Loucy (cell line): ENCODE measurements around the gene CPNE9.

Experiments used
- H2AFZ ChIP-seq: fragments of 200-600 bp; sonication (generic); 2 replicates; pipeline ENCODE4 v1.6.0; 2016; ENCODE audit warnings: antibody characterized with exemption, mild to moderate bottlenecking, low read length, moderate library complexity
- H3F3A ChIP-seq: fragments of 200-600 bp; 2 replicates; pipeline ENCODE4 v1.6.0; 2016; ENCODE audit warnings: antibody characterized with exemption, low read depth, mild to moderate bottlenecking
- H3K27me3 ChIP-seq: fragments of 200-600 bp; sonication (generic); 2 replicates; pipeline ENCODE4 v1.6.1; 2014; ENCODE audit warnings: low read length, mild to moderate bottlenecking; ENCODE audit not compliant: insufficient read depth, poor library complexity, severe bottlenecking
- H3K36me3 ChIP-seq: fragments of 200-600 bp; sonication (generic); 2 replicates; pipeline ENCODE4 v1.6.1; 2016; ENCODE audit warnings: low read length; ENCODE audit not compliant: insufficient read depth
- H3K4me1 ChIP-seq: fragments of 200-600 bp; sonication (generic); 2 replicates; pipeline ENCODE4 v1.5.1; 2014; ENCODE audit warnings: low read length, mild to moderate bottlenecking; ENCODE audit not compliant: insufficient read depth, poor library complexity, severe bottlenecking
- H3K4me2 ChIP-seq: fragments of 200-600 bp; sonication (generic); 2 replicates; pipeline ENCODE4 v1.6.0; 2014; ENCODE audit warnings: antibody characterized with exemption, low read length, low read depth, mild to moderate bottlenecking; ENCODE audit not compliant: poor library complexity, severe bottlenecking
- H3K4me3 ChIP-seq: fragments of 200-600 bp; sonication (generic); 2 replicates; pipeline ENCODE4 v1.5.1; 2014; ENCODE audit warnings: low read length, mild to moderate bottlenecking, mixed read lengths; ENCODE audit not compliant: poor library complexity, severe bottlenecking
- H3K79me2 ChIP-seq: fragments of 200-600 bp; sonication (generic); 2 replicates; pipeline ENCODE4 v1.6.1; 2014; ENCODE audit warnings: low read length; ENCODE audit not compliant: insufficient read depth
- H3K9ac ChIP-seq: fragments of 200-600 bp; sonication (generic); 2 replicates; pipeline ENCODE4 v1.6.0; 2014; ENCODE audit warnings: mild to moderate bottlenecking, low read depth, low read length, moderate library complexity; ENCODE audit not compliant: poor library complexity, severe bottlenecking
- H3K9me2 ChIP-seq: fragments of 200-600 bp; sonication (generic); replicated peaks from 2 replicates; pipeline ENCODE4 v1.6.1; 2016; ENCODE audit warnings: low read depth, low read length, mixed read lengths
- H3K9me3 ChIP-seq: fragments of 200-600 bp; sonication (generic); 2 replicates; pipeline ENCODE4 v1.6.1; 2014; ENCODE audit warnings: mild to moderate bottlenecking, antibody characterized with exemption, low read length, low read depth; ENCODE audit not compliant: insufficient read depth
- H4K20me1 ChIP-seq: fragments of 200-600 bp; sonication (generic); 2 replicates; pipeline ENCODE4 v1.6.0; 2014; ENCODE audit warnings: antibody characterized with exemption, low read length, mild to moderate bottlenecking; ENCODE audit not compliant: insufficient read depth, poor library complexity, severe bottlenecking
- EZH2phosphoT487 ChIP-seq: fragments of 200-600 bp; IDR thresholded peaks from 2 replicates; pipeline ENCODE4 v1.6.1; 2018; ENCODE audit warnings: antibody characterized with exemption, mild to moderate bottlenecking, moderate library complexity, borderline replicate concordance
- TF ChIP-seq, protein P1 (sequence below): fragments of 200-600 bp; sonication (generic); conservative IDR thresholded peaks from 2 replicates; pipeline ENCODE4 v1.5.1; 2014; ENCODE audit warnings: mild to moderate bottlenecking, antibody characterized with exemption, low read length

Gene CPNE9

DNA sequence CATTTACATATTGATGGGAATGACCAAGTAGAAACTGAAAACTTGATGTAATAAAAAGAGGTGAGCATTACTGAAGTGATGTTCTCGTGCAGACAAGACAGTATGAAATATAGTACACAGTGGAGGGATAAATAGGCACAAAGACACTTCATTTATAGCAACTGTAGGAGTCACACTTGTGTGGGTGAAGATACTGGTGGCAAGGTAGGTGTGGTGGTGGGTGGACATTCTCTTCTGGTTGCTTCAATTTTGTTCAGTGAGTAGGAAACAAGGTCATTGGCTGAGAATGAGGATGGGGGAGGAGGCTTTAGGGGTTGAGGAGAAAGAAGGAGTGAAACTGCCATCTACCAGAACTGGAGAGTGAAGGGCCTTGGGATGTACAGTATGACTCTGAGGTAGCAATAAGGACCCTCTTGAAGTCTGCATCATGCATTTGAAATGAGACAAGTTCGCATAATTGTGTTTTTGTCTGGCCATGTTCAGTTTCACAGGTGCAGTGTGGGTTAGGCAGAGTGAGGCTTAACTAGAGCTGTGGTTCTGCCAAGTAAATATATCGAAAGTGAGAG lies 6.6 kb downstream of the CPNE9 start:
- H3F3A ChIP-seq = no peaks in the 10 kb centered on the region
- no peaks in the 10 kb centered on the region for H3K9me2 ChIP-seq
- H2AFZ ChIP-seq = no peak overlapping the region
- no peaks in the 10 kb centered on the region for H3K27me3 ChIP-seq
- H3K4me2 ChIP-seq = no peak overlapping the region
- no peaks in the 10 kb centered on the region for H4K20me1 ChIP-seq
- no peak overlapping the region for H3K4me3 ChIP-seq
- no peaks in the 10 kb centered on the region for H3K4me1 ChIP-seq
- no peaks in the 10 kb centered on the region for H3K9me3 ChIP-seq
- H3K9ac ChIP-seq = no peak overlapping the region
- H3K36me3 ChIP-seq = no peaks in the 10 kb centered on the region
- TF ChIP-seq, protein P1, sequence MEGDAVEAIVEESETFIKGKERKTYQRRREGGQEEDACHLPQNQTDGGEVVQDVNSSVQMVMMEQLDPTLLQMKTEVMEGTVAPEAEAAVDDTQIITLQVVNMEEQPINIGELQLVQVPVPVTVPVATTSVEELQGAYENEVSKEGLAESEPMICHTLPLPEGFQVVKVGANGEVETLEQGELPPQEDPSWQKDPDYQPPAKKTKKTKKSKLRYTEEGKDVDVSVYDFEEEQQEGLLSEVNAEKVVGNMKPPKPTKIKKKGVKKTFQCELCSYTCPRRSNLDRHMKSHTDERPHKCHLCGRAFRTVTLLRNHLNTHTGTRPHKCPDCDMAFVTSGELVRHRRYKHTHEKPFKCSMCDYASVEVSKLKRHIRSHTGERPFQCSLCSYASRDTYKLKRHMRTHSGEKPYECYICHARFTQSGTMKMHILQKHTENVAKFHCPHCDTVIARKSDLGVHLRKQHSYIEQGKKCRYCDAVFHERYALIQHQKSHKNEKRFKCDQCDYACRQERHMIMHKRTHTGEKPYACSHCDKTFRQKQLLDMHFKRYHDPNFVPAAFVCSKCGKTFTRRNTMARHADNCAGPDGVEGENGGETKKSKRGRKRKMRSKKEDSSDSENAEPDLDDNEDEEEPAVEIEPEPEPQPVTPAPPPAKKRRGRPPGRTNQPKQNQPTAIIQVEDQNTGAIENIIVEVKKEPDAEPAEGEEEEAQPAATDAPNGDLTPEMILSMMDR = no peak
- no peak for TF ChIP-seq EZH2phosphoT487
- no peaks in the 10 kb centered on the region for H3K79me2 ChIP-seq

DNA sequence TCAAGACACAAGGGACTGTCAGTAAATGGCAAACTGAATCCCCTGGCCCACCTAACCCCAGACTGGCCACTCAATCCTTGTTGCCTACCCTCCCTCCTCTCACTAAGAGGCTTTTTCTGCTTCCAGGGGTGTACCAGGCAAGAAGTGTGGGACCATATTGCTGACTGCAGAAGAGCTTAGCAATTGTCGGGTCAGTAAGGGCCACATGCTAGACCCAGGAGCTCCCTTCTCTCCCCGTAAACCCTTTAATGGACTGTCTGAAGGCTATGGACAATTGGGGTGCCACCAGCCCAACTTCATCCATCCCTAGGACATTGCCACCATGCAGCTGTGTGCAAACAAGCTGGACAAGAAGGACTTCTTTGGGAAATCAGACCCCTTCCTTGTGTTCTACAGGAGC lies 8.8 kb downstream of the CPNE9 start:
- Histone ChIP-seq H4K20me1 (no peaks in the 10 kb centered on the region), H3K36me3 (no peaks in the 10 kb centered on the region), H3K9ac (no peak overlapping the region), H2AFZ (no peak overlapping the region), H3K4me3 (no peak overlapping the region), H3K9me3 (no peaks in the 10 kb centered on the region), H3K4me1 (no peaks in the 10 kb centered on the region), H3K4me2 (no peak overlapping the region), H3K79me2 (no peaks in the 10 kb centered on the region), H3K27me3 (no peaks in the 10 kb centered on the region), H3K9me2 (no peaks in the 10 kb centered on the region), H3F3A (no peaks in the 10 kb centered on the region)
- TF ChIP-seq, protein P1 = no peak
- no peak for TF ChIP-seq EZH2phosphoT487

DNA sequence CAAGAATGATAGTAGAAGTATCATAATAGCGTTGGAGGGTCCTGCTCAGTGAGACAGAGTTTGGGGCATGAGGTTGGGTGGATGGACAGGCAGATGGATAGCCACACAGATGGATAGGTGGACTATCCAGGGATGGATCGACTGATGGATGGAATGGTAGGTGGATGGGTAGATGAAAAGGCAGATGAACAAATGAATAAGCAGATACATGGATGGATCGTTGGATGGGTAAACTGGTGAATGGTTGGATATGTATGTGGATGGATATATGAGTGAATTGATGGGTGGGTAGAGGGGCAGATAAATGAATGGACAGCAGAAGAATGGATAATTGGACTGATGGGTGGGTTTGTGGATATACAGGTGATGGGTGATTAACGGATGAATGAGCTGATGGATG lies 9.5 kb downstream of the CPNE9 start:
- no peaks in the 10 kb centered on the region for H3K9me3 ChIP-seq

More for the DNA sequence above, 9.5 kb downstream of the CPNE9 start:
- TF ChIP-seq EZH2phosphoT487 = no peak
- TF ChIP-seq, protein P1 = no peak
- Histone ChIP-seq H3K9me2 (no peaks in the 10 kb centered on the region), H3K27me3 (no peaks in the 10 kb centered on the region), H3K4me3 (no peak overlapping the region), H2AFZ (no peak overlapping the region), H3K9ac (no peak overlapping the region), H3F3A (no peaks in the 10 kb centered on the region), H3K4me1 (peaks cover 3% of the 10 kb centered on the region), H4K20me1 (no peaks in the 10 kb centered on the region), H3K79me2 (no peaks in the 10 kb centered on the region), H3K36me3 (no peaks in the 10 kb centered on the region), H3K4me2 (no peak overlapping the region)
